GM21737 (cell line): ENCODE measurements around the gene QRSL1.
A peak's percentile ranks its signal among the peaks of the same experiment; 100 is the strongest.
"Not testable (repeated sequence)": the region's sequence is repeated elsewhere in the genome, so short reads cannot be mapped to it uniquely, and the experiment has no call there.

Experiments
- ATAC-seq: cut with Tn5 transposase; IDR thresholded peaks from one replicate; pipeline ENCODE4 v1.9.1; 2021; ENCODE audit warnings: mild to moderate bottlenecking, moderate library complexity; ENCODE audit not compliant: unreplicated experiment

The QRSL1 gene

GRCh38 chr6:106629103-106629858, at the start of gene QRSL1, which contains the start of gene RTN4IP1:
TSS of gene QRSL1 (plus strand) at chr6:106629578. CDS start at chr6:106629682, 104 bp downstream.
TSS of gene RTN4IP1 (minus strand) at chr6:106629498. CDS start at chr6:106629021, 477 bp downstream.
- ATAC-seq = peak; percentile 64

GRCh38 chr6:106581468-106581867, 47.9 kb upstream of the QRSL1 start:
- no peak for ATAC-seq

- ATAC-seq = no peak
These were observed 42.5 kb upstream of the QRSL1 start for GRCh38 chr6:106586815-106587415.

- ATAC-seq = not testable (repeated sequence)
These were observed 40.4 kb upstream of the QRSL1 start for GRCh38 chr6:106588937-106589336.

GRCh38 chr6:106591111-106591825, 38.1 kb upstream of the QRSL1 start:
- ATAC-seq = no peak

GRCh38 chr6:106599440-106599839, 29.9 kb upstream of the QRSL1 start:
- ATAC-seq = no peak

GRCh38 chr6:106600329-106600728, 29.0 kb upstream of the QRSL1 start:
- ATAC-seq = no peak

- no peak for ATAC-seq
These were observed 21.2 kb upstream of the QRSL1 start for GRCh38 chr6:106608080-106608668.

- no peak for ATAC-seq
These were observed 19.7 kb upstream of the QRSL1 start for GRCh38 chr6:106609699-106610098.

GRCh38 chr6:106611030-106611429, 18.3 kb upstream of the QRSL1 start:
- no peak for ATAC-seq

- ATAC-seq = no peak
These were observed 16.5 kb upstream of the QRSL1 start for GRCh38 chr6:106612671-106613416.

- no peak for ATAC-seq
These were observed 15.8 kb upstream of the QRSL1 start for GRCh38 chr6:106613590-106613989.

- ATAC-seq = no peak
These were observed 15.2 kb upstream of the QRSL1 start for GRCh38 chr6:106614166-106614565.

- no peak for ATAC-seq
These were observed 14.7 kb upstream of the QRSL1 start for GRCh38 chr6:106614592-106615257.

GRCh38 chr6:106617302-106617701, 12.1 kb upstream of the QRSL1 start:
- no peak for ATAC-seq

- no peak for ATAC-seq
These were observed 11.5 kb upstream of the QRSL1 start for GRCh38 chr6:106617857-106618256.

- no peak for ATAC-seq
These were observed 11.1 kb upstream of the QRSL1 start for GRCh38 chr6:106618324-106618723.

GRCh38 chr6:106619223-106619622, 10.2 kb upstream of the QRSL1 start:
- ATAC-seq = no peak

GRCh38 chr6:106620931-106621672, 8.3 kb upstream of the QRSL1 start:
- ATAC-seq = no peak
